Breast epithelium (tissue), 3 donors: Measurements from ENCODE around the gene LDB3.

Source experiments
- CTCF ChIP-seq, 3 donors: fragments of 450-650 bp; IDR thresholded peaks; one replicate each; pipeline ENCODE4 v1.5.1; 2016 to 2017; ENCODE audit warnings: antibody characterized with exemption in 3 of 3, mild to moderate bottlenecking in 3 of 3, moderate library complexity in 3 of 3
- POLR2A ChIP-seq: fragments of 450-650 bp; IDR thresholded peaks from one replicate; pipeline ENCODE4 v1.6.1; 2016; ENCODE audit warnings: antibody characterized with exemption, mild to moderate bottlenecking, moderate library complexity
- POLR2AphosphoS5 ChIP-seq, 3 donors: sonication (generic); formaldehyde crosslinking; IDR thresholded peaks; one replicate each; pipeline ENCODE4 v1.6.1; 2017; ENCODE audit warnings: antibody characterized with exemption in 3 of 3

- no peak for TF ChIP-seq CTCF (IDR thresholded peaks at IDR 0.05)
- no peak for TF ChIP-seq POLR2A
- TF ChIP-seq POLR2AphosphoS5 (IDR thresholded peaks at IDR 0.05): no peak
These were observed 81.5 kb downstream of the LDB3 start for GRCh38 chr10:86749854-86750253.
